GM18867 (cell line): Measurements from ENCODE around the gene SLC7A1.
A peak's percentile ranks its signal among the peaks of the same experiment; 100 is the strongest.

Experiments
- ATAC-seq: cut with Tn5 transposase; IDR thresholded peaks from one replicate; pipeline ENCODE4 v1.9.1; 2021; ENCODE audit warnings: mild to moderate bottlenecking, moderate library complexity; ENCODE audit not compliant: unreplicated experiment

The SLC7A1 gene

DNA sequence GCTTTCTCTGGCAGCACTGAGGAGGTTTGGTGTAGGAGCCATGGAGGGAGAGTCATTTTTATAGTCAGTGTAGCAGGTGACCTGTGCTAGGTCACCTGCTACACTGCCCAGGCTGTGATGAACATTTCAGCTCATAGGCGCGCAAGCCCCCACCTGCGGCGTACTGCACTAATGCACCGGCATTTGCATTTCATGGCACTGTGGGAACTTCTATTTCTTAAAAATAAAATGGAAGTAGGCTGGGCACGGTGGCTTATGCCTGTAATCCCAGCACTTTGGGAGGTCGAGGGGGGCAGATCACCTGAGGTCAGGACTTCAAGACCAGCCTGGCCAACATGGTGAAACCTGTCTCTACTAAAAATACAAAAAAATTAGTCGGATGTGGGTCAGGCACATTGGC is 101.0 kb downstream of the SLC7A1 start:
- ATAC-seq, result no peak

DNA sequence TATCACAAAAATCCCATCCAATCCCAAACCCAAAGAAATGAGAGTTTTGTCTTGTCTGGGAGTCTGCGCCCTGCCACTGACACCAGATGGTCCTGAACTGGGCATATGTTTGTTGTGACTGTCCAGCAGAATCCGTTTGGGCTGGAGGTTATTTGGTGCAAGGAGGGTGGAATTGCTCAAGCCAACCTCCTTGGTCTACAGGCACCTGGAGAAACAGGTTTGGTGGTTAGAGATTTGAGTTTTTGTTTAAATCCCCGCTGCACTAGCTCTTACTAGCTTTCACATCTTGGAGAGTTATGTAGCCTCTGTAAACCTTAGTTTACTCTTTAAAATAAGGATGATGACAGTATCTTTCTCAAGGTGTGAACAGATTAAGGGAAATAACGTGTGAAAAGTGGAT is 101.7 kb downstream of the SLC7A1 start:
- ATAC-seq, result no peak

- no peak for ATAC-seq
Measured at GRCh38 chr13:29491248-29491647, 104.2 kb downstream of the SLC7A1 start.

DNA sequence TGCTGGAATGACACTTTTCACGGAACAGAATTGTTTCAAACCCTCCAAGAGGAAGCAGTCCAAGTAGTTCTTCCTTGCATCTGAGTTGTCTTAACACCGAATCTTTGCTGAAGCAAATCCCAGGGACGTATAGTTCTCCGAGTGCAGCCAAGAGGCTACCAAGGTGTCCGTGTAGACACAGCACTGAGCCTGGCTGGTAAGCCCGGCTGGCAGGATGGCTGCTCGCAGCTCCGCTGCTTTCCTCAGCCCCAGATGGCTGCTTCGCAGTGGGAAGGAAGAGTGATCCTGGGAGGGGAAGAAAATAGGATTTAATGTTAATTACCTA is 105.0 kb downstream of the SLC7A1 start:
- ATAC-seq, result no peak

- ATAC-seq, result no peak
Measured at GRCh38 chr13:29489650-29490560, 105.6 kb downstream of the SLC7A1 start.

GRCh38 chr13:29487466-29488454 is 107.7 kb downstream of the SLC7A1 start:
- no peak for ATAC-seq

- ATAC-seq, result no peak
Measured at GRCh38 chr13:29486551-29486950, 108.9 kb downstream of the SLC7A1 start.

DNA sequence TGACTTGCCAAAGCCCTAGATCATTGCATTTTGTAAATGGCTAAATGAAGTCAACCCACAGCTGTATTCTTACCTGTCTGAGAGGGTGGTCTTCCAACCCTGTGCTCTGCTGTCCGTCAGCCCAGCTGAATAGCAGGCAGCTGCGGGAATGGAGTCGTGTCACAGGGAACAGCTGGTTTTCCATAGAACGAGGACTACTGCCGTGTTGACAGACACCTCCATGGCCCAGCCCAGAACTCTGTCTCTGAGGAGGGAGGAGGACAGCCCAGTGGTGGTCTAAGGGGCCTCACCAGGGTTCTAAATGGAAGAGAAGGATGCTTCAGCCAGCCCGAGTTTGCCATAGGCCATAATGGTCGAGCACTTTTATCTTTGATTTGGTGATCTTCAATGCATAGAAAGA is 110.7 kb downstream of the SLC7A1 start:
- ATAC-seq, result no peak

- ATAC-seq, result peak; percentile 77
Measured at GRCh38 chr13:29484236-29484635, 111.3 kb downstream of the SLC7A1 start.

GRCh38 chr13:29483623-29484022 is 111.9 kb downstream of the SLC7A1 start:
- ATAC-seq, result no peak

DNA sequence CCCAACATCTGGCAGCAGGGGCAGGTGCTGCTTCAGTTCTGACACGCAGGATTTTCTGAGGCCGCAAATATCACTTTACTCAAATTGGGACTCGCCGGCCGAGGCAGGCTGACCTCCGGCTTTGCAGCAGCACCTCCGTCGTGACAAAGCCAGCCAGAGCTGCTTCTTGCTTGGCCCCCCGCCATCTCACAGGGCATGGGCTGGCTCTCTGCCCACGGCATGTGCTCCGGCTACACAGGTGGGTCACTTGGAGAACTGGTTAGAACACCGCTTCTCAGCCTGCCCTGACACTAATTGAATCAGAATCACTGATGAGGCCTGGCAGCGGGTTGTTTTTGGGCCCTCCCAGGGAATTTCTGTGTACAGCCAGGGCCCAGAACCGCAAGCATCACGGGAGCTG is 112.3 kb downstream of the SLC7A1 start:
- ATAC-seq, result no peak

GRCh38 chr13:29482504-29482903 is 113.0 kb downstream of the SLC7A1 start:
- ATAC-seq, result no peak

DNA sequence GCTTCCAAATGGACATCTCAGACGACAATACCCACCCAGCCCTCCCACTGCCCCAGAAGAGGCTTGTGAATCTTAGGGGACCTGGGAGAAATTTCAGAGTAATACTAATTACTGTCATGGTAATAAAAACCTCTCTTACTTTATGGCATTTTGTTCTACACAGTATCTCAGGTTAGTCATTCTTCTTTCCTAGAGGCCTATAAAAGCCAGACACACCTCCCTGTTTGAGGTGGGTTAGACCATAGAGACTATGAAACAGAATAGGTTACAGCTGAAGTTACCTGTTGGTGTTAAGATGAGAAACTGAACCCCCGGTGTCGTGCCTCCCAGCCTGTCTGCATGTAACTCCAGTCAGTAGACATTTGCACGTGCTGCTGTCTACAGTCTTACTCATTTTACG is 113.9 kb downstream of the SLC7A1 start:
- ATAC-seq, result no peak

- no peak for ATAC-seq
Measured at GRCh38 chr13:29480893-29481525, 114.5 kb downstream of the SLC7A1 start.

DNA sequence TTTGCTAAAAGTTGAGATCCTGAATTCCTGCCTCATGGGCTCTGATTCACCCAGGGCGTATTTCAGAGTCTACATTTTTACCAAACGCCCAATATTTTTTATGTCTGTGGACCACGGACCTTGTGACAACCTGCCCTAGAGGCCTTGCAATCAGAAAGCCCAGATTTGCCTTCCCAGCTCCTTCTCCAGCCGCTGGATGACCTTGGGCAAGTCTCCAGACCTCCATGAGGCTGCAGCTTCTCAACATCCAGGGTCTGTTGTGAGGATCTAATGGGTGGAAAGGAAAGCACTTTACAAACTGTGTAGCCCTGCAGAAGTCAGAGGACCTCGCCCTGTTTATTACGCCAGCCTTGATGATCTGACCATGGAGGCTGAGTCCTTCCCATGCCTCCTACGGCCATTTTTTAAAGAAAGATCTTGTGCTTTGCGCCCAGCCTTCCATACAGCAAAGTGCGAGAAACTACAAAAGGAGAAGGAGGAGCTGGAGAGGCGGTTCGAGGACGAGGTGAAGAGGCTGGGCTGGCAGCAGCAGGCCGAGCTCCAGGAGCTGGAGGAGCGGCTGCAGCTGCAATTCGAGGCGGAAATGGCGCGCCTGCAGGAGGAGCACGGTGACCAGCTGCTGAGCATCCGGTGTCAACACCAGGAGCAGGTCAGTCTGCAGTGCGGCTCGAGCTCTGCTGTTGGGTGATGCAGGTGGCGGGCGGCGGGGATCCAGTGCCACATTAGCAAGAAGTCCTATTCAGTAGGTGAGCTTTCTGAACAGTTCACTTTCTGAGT is 115.6 kb downstream of the SLC7A1 start:
- ATAC-seq, result no peak

- no peak for ATAC-seq
Measured at GRCh38 chr13:29476046-29476445, 119.4 kb downstream of the SLC7A1 start.

GRCh38 chr13:29474991-29475390 is 120.5 kb downstream of the SLC7A1 start:
- no peak for ATAC-seq

DNA sequence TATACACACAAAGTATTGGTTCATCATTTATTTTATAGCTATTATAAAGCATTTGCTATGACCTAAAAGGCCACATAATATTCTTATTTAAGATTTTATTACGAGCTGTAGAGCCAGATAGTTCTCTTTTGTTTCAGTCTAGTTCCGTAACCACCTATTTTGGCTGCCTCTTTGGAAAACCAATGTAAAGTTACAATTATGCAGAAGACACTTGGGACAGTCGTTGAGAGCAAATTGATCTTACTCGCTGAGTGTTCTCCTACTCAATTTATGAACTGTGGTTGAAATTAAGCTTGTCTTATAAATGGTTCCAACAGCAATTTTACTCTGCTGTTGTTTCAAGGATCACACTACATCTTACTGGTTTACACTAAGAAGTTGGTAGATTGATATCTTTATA is 122.3 kb downstream of the SLC7A1 start:
- ATAC-seq, result no peak

DNA sequence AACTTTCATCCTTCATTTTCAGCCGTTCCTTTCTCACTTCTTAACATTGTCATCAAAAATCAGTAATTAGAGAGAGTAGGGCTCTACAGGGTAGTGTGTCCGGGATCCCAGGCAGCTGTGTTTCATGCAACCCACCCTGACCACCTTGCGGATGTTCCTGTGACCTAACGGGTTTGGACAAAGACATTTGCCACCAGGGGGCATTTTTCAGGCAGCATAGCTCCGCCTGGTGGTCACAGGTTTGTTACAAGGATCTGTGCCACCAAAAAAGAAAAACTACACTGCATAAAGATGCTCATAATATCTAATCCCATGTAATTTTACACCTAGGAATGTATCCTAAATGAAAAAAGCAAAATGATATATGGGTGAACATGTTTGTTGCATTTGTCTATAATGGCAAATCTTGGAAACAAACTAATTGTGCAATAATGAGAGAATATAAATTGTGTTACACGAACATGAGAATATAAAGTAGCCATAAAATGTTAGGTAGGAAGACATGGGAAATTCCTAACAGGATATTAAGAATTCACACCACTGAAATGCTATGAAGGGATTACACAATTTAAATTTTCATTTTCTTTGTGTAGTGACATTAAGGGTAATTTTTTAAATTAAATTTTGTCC is 123.0 kb downstream of the SLC7A1 start:
- peak; percentile 80 for ATAC-seq

GRCh38 chr13:29471551-29471950 is 123.9 kb downstream of the SLC7A1 start:
- no peak for ATAC-seq
